ENCODE data around the gene KCP. TPM values are rescaled to one million over a fixed set of nuclear protein-coding genes. Genes with fewer than 3 reads are reported as not detected.

KCP gene
- polyA plus RNA-seq, 1 of the 3 experiments (the other 2 are of a cell fraction): not detected

DNA sequence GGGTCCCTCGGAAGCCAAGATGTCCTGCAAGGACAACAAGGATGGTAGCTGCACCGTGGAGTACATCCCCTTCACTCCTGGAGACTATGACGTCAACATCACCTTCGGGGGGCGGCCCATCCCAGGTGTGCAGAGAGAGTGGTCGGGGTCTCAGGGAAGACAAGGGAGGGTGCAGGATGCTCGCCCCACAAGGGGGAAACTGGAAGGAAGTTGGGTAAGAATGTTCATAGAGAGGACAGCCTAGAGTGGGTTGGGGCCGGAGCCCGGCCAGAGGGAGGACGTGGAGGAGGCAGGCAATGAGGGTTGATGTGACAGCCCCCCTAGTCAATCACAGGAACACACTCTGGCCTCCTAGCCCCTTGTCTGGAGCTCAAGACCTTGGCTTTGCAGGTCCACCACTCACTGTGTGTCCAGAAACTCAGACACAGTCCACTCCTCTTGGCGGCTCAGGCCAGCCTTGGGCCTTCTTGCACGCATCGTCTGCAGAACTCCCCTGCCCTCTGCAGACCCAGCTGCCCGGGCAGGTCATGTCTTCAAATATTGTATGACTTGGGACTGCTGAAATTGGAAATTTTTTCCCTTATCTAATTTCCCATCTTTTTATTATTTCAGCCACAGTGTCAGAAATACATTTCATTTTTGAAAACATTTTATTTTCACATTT lies 63.6 kb downstream of the KCP start (continued):
- no peak for TF ChIP-seq USF2 (IDR thresholded peaks at IDR 0.05; ENCODE audit: borderline replicate concordance, low read depth, low read length)
- no peak for TF ChIP-seq CHD2 (IDR thresholded peaks at IDR 0.05; ENCODE audit: low read length, partially characterized antibody)
- TF ChIP-seq GATA2 (CRISPR knock-in tag; IDR thresholded peaks at IDR 0.05): no peak
- TF ChIP-seq ELF1 (IDR thresholded peaks at IDR 0.05): no peak

DNA sequence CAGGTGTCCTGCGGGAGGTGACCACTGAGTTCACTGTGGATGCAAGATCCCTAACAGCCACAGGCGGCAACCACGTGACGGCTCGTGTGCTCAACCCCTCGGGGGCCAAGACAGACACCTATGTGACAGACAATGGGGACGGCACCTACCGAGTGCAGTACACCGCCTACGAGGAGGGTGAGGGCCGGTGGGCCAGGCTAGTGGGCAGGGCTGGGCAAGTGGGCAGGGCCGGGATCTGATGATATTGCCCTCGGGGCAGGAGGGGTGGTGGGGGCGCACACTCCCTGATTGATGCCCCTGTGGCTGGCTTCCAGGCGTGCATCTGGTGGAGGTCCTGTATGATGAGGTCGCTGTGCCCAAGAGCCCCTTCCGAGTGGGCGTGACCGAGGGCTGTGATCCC lies 64.5 kb downstream of the KCP start:
- Histone ChIP-seq H3K4me2 (no peak overlapping the region), H3K4me3 (ENCODE audit: low read depth in 2 of 2, low read length in 1 of 2) (no peak overlapping the region), H3F3A (replicated peaks; ENCODE audit: insufficient read depth) (peaks cover 7% of the 10 kb centered on the region), H2AFZ (ENCODE audit: low read depth) (no peak overlapping the region), H3K9me3 (no peaks in the 10 kb centered on the region), H3K27me3 (ENCODE audit: insufficient read depth) (no peaks in the 10 kb centered on the region), H3K79me2 (ENCODE audit: insufficient read depth) (0 out of 2 replicates have a peak, but pooled peaks cover 3% of the 10 kb centered on the region), H3K27ac (ENCODE audit: low read depth in 2 of 2, low read length in 1 of 2) (no peak overlapping the region), H3K4me1 (ENCODE audit: control insufficient read depth in 1 of 2, insufficient read depth in 2 of 2, low read depth in 1 of 2, low read length in 1 of 2) (no peaks in the 10 kb centered on the region), H3K36me3 (replicated peaks in 1 of 2; ENCODE audit: control insufficient read depth in 1 of 2, insufficient read depth in 2 of 2, low read length in 1 of 2) (peaks cover 66 to 92% of the 10 kb centered on the region in 2 experiments), H3K9ac (no peak overlapping the region), H3K9me2 (no peaks in the 10 kb centered on the region), H4K20me1 (ENCODE audit: insufficient read depth) (peaks cover 55% of the 10 kb centered on the region)
- WGBS (ENCODE audit: low lambda C conversion rate): 91% methylated on average over 12 of the region's 19 CpGs
- no peak for DNase-seq
- TF ChIP-seq FOXJ3 (CRISPR knock-in tag; IDR thresholded peaks at IDR 0.05) (no peak), SIN3A (IDR thresholded peaks at IDR 0.05; ENCODE audit: borderline replicate concordance, low read depth, low read length) (no peak), EP300 (IDR thresholded peaks at IDR 0.05; ENCODE audit: borderline replicate concordance in 1 of 2, low read depth in 1 of 2, low read length in 1 of 2) (no peak), FOXM1 (IDR thresholded peaks at IDR 0.05; ENCODE audit: low read depth) (no peak), SMC3 (IDR thresholded peaks at IDR 0.05; ENCODE audit: low read depth, low read length) (no peak), NRF1 (IDR thresholded peaks at IDR 0.05; ENCODE audit: low read depth, low read length) (no peak), USF1 (IDR thresholded peaks at IDR 0.05; ENCODE audit: borderline replicate concordance, low read depth) (no peak)
- ChIA-PET CTCF (no interaction called here), POLR2A (no interaction called here)

GRCh38 chr7:128845475-128845874 lies 65.0 kb downstream of the KCP start:
- no peak for DNase-seq
- Histone ChIP-seq H3K79me2 (ENCODE audit: insufficient read depth) (peaks cover 5% of the 10 kb centered on the region; the same call in 1 of the 2 replicates), H3K36me3 (replicated peaks in 1 of 2; ENCODE audit: control insufficient read depth in 1 of 2, insufficient read depth in 2 of 2, low read length in 1 of 2) (peaks cover 68 to 92% of the 10 kb centered on the region in 2 experiments), H3K9ac (no peak overlapping the region), H3K4me3 (ENCODE audit: low read depth in 2 of 2, low read length in 1 of 2) (no peak overlapping the region), H3K9me3 (no peaks in the 10 kb centered on the region), H3F3A (replicated peaks; ENCODE audit: insufficient read depth) (peaks cover 7% of the 10 kb centered on the region), H4K20me1 (ENCODE audit: insufficient read depth) (peaks cover 60% of the 10 kb centered on the region), H3K27me3 (ENCODE audit: insufficient read depth) (no peaks in the 10 kb centered on the region), H3K9me2 (no peaks in the 10 kb centered on the region), H2AFZ (ENCODE audit: low read depth) (no peak overlapping the region), H3K4me1 (ENCODE audit: control insufficient read depth in 1 of 2, insufficient read depth in 2 of 2, low read depth in 1 of 2, low read length in 1 of 2) (no peaks in the 10 kb centered on the region), H3K4me2 (no peak overlapping the region), H3K27ac (ENCODE audit: low read depth in 2 of 2, low read length in 1 of 2) (no peak overlapping the region)
- POLR2A ChIA-PET: no interaction called here
- WGBS (ENCODE audit: low lambda C conversion rate): 93% methylated on average over 5 of the region's 5 CpGs
- CTCF ChIA-PET: no interaction called here
- TF ChIP-seq IRF3 (IDR thresholded peaks at IDR 0.05; ENCODE audit: low read depth, low read length) (no peak), RCOR1 (IDR thresholded peaks at IDR 0.05; ENCODE audit: low read length) (no peak), EZH2phosphoT487 (IDR thresholded peaks at IDR 0.05; ENCODE audit: borderline replicate concordance, low read depth) (no peak), POLR2AphosphoS5 (IDR thresholded peaks at IDR 0.05; ENCODE audit: low read depth, low read length) (no peak), GABPA (IDR thresholded peaks at IDR 0.05; ENCODE audit: low read depth) (no peak), EP300 (IDR thresholded peaks at IDR 0.05; ENCODE audit: borderline replicate concordance in 1 of 2, low read depth in 1 of 2, low read length in 1 of 2) (no peak), RAD21 (IDR thresholded peaks at IDR 0.05; ENCODE audit: low read length) (no peak), ELF1 (IDR thresholded peaks at IDR 0.05) (no peak), RXRA (IDR thresholded peaks at IDR 0.05; ENCODE audit: borderline replicate concordance, low read depth) (no peak), YY1 (IDR thresholded peaks at IDR 0.05; ENCODE audit: low read depth) (no peak), RFX5 (IDR thresholded peaks at IDR 0.05; ENCODE audit: low read length) (no peak)
- TF ChIP-seq, protein P1, sequence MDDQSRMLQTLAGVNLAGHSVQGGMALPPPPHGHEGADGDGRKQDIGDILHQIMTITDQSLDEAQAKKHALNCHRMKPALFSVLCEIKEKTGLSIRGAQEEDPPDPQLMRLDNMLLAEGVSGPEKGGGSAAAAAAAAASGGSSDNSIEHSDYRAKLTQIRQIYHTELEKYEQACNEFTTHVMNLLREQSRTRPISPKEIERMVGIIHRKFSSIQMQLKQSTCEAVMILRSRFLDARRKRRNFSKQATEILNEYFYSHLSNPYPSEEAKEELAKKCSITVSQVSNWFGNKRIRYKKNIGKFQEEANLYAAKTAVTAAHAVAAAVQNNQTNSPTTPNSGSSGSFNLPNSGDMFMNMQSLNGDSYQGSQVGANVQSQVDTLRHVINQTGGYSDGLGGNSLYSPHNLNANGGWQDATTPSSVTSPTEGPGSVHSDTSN (IDR thresholded peaks at IDR 0.05): no peak
- TF ChIP-seq, protein P2, sequence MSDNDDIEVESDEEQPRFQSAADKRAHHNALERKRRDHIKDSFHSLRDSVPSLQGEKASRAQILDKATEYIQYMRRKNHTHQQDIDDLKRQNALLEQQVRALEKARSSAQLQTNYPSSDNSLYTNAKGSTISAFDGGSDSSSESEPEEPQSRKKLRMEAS (IDR thresholded peaks at IDR 0.05; ENCODE audit: low read depth): no peak

Data from SK-N-SH (cell line).